Ovary (tissue), 9 donors: ENCODE results near the gene PRPS1. TPM values are rescaled to one million over a fixed set of nuclear protein-coding genes. Genes with fewer than 3 reads are reported as not detected.

Experiments
- DNase-seq, 5 donors: peaks; one replicate each; pipeline ENCODE4 v3.0.0-alpha.2; 2019 to 2020
- H3K27ac ChIP-seq, 2 donors: fragments of 200-600 bp; one replicate each; pipeline versions ENCODE4 v1.5.1 to v1.8.0; 2019 to 2022
- H3K27me3 ChIP-seq: fragments of 200-600 bp; one replicate; pipeline ENCODE4 v1.8.0; 2022
- H3K36me3 ChIP-seq: fragments of 200-600 bp; sonication (generic); one replicate; pipeline ENCODE4 v1.5.1; 2019
- H3K4me1 ChIP-seq: one replicate; pipeline ENCODE4 v1.8.1; 2013; ENCODE audit warnings: mild to moderate bottlenecking, moderate library complexity; ENCODE audit not compliant: insufficient read depth
- H3K4me3 ChIP-seq: fragments of 200-600 bp; sonication (generic); one replicate; pipeline ENCODE4 v1.5.1; 2017
- H3K9me3 ChIP-seq, 2 donors: fragments of 200-600 bp in 1 of 2; sonication (generic) in 1 of 2; one replicate each; pipeline versions ENCODE4 v1.5.1 to v1.8.1; 2013 to 2019; ENCODE audit warnings: mild to moderate bottlenecking in 1 of 2, moderate library complexity in 1 of 2
- CTCF ChIP-seq, 3 donors: fragments of 450-650 bp in 2 of 3; fragments of 200-600 bp in 1 of 3; IDR thresholded peaks; one replicate each; pipeline versions ENCODE4 v1.5.1 to v1.8.0; 2016 to 2022; ENCODE audit warnings: antibody characterized with exemption in 3 of 3, mild to moderate bottlenecking in 1 of 3
- EP300 ChIP-seq: sonication (generic); formaldehyde crosslinking; IDR thresholded peaks from one replicate; pipeline ENCODE4 v1.6.1; 2017; ENCODE audit warnings: antibody characterized with exemption
- POLR2A ChIP-seq: fragments of 450-650 bp; IDR thresholded peaks from one replicate; pipeline ENCODE4 v1.6.1; 2017; ENCODE audit warnings: antibody characterized with exemption, mild to moderate bottlenecking, moderate library complexity
- WGBS, 3 donors: extraction: QIAGEN DNeasy Blood & Tissue Kit in 1 of 3; methylation state at CpG; one replicate each; pipeline versions ENCODE4 v1.1.5 to v1.1.7; 2013 to 2017; 5-methylcytosine and 5-hydroxymethylcytosine counted together
- intact Hi-C, 4 donors: fragments of 100-400 bp; cut with DNase I; formaldehyde crosslinking; loops; one replicate each; pipeline versions ENCODE4 v1.11.0 to v1.15.1; 2022 to 2023
- polyA plus RNA-seq, 2 donors: library from polyadenylated mRNA; stranded (reverse); fragments of 200-250 nt in 1 of 2; fragments of 350-450 nt in 1 of 2; fragmentation: Illumina TruSeq in 1 of 2; extraction: RNeasy Lipid Tissue Mini Kit (QIAGEN cat#74804) in 1 of 2; gene quantifications; one replicate each; pipeline ENCODE4 v1.2.3, GENCODE V29; 2013 to 2014
- total RNA-seq, 7 donors: library from RNA; depleted of rRNA in 2 of 7; stranded (reverse); fragments of >200 nt in 2 of 7; fragmentation: NEBNext Ultra II Directional in 3 of 7; extraction: Animal tissue kit (Norgen Biotek cat#: 25700) in 3 of 7; gene quantifications; one replicate each; pipeline versions ENCODE4 v1.1.0 to v1.2.4, GENCODE V29; 2016 to 2023
- donor health status: DM: no; HTN: no; CAD: no; lungs with moderate emphysema.
- donor health status: DM: no; HTN: no; CAD: no.
- donor health status: Bipolar disorder and iron deficiency.
- donor health status: DM: yes; HTN: yes; CAD: no.
- donor health status: DM: no; HTN: no; CAD: no.
- donor health status: DM: yes; HTN: yes; CAD: no.

PRPS1 gene
- total and polyA plus RNA-seq, 9 donors: 19.6 to 72.3 (median 32.8) TPM

GRCh38 chrX:107596651-107597050 is 31.7 kb upstream of the PRPS1 start:
- H3K27me3 ChIP-seq: no peaks in the 10 kb centered on the region
- DNase-seq: no peak
- no peaks in the 10 kb centered on the region for H3K36me3 ChIP-seq
- intact Hi-C loops: no loop called here
- TF ChIP-seq CTCF (IDR thresholded peaks at IDR 0.05) (no peak), POLR2A (no peak), EP300 (no peak)
- no peak overlapping the region for H3K27ac ChIP-seq
- no peak overlapping the region for H3K4me3 ChIP-seq
- H3K4me1 ChIP-seq: no peaks in the 10 kb centered on the region
- 49 to 51% (median 50%) methylated on average over 4 of the region's 4 CpGs for WGBS, 3 donors
- H3K9me3 ChIP-seq: no peaks in the 10 kb centered on the region

GRCh38 chrX:107597264-107597663 is 31.0 kb upstream of the PRPS1 start:
- no peak for DNase-seq
- H3K36me3 ChIP-seq: no peaks in the 10 kb centered on the region
- no peak overlapping the region for H3K4me3 ChIP-seq
- 90 to 94% (median 93%) methylated on average over 13 of the region's 13 CpGs for WGBS, 3 donors
- H3K9me3 ChIP-seq: no peaks in the 10 kb centered on the region
- no peaks in the 10 kb centered on the region for H3K4me1 ChIP-seq
- H3K27me3 ChIP-seq: no peaks in the 10 kb centered on the region
- no peak for TF ChIP-seq POLR2A
- no peak for TF ChIP-seq EP300
- no peak for TF ChIP-seq CTCF (IDR thresholded peaks at IDR 0.05)
- H3K27ac ChIP-seq: no peak overlapping the region
- intact Hi-C loops: no loop called here

- intact Hi-C loops: no loop called here
- Histone ChIP-seq H3K4me1 (no peaks in the 10 kb centered on the region), H3K9me3 (no peaks in the 10 kb centered on the region), H3K4me3 (no peak overlapping the region), H3K27me3 (no peaks in the 10 kb centered on the region), H3K27ac (no peak overlapping the region), H3K36me3 (no peaks in the 10 kb centered on the region)
- no peak for DNase-seq
- WGBS, 3 donors: 86 to 90% (median 88%) methylated on average over 10 of the region's 10 CpGs
- TF ChIP-seq POLR2A (no peak), EP300 (no peak), CTCF (IDR thresholded peaks at IDR 0.05) (no peak)
These were observed 30.5 kb upstream of the PRPS1 start for GRCh38 chrX:107597791-107598190.

GRCh38 chrX:107599450-107599861 is 28.9 kb upstream of the PRPS1 start:
- intact Hi-C loops: no loop called here
- no peaks in the 10 kb centered on the region for H3K27me3 ChIP-seq
- H3K36me3 ChIP-seq: no peaks in the 10 kb centered on the region

More at GRCh38 chrX:107599450-107599861, 28.9 kb upstream of the PRPS1 start:
- Histone ChIP-seq H3K4me3 (no peak overlapping the region), H3K9me3 (no peaks in the 10 kb centered on the region), H3K4me1 (no peaks in the 10 kb centered on the region), H3K27ac (no peak overlapping the region)
- DNase-seq: no peak
- WGBS, 3 donors: 45 to 58% (median 48%) methylated on average over 5 of the region's 5 CpGs
- TF ChIP-seq EP300: no peak
- no peak for TF ChIP-seq CTCF (IDR thresholded peaks at IDR 0.05)
- TF ChIP-seq POLR2A: no peak
